ENCODE data around the gene MROH2A.

Gene MROH2A

DNA sequence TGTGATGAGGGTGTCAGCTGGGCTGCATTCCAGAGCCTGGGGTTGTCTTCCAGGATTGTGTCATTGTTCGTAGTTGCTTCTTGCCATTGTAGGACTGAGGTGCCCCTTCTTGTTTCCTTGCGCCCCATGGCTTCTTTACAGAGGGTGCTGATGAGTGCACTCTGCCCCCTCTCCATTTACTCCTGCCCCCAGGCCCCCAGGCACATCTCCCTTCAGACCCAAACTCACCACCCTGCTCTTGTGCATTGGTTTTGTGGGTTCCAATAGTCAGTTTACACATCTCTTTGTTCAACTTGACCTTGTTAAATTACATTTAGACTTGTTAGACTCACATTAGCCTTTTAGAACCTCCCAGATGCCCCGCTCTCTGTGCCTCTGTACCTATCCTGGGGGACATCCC is 43.1 kb downstream of the MROH2A start:
- DNase-seq: no peak

- DNase-seq: no peak
Measured at GRCh38 chr2:233821709-233822100, 43.6 kb downstream of the MROH2A start.

GRCh38 chr2:233822101-233822771 is 44.1 kb downstream of the MROH2A start:
- no peak for DNase-seq

DNA sequence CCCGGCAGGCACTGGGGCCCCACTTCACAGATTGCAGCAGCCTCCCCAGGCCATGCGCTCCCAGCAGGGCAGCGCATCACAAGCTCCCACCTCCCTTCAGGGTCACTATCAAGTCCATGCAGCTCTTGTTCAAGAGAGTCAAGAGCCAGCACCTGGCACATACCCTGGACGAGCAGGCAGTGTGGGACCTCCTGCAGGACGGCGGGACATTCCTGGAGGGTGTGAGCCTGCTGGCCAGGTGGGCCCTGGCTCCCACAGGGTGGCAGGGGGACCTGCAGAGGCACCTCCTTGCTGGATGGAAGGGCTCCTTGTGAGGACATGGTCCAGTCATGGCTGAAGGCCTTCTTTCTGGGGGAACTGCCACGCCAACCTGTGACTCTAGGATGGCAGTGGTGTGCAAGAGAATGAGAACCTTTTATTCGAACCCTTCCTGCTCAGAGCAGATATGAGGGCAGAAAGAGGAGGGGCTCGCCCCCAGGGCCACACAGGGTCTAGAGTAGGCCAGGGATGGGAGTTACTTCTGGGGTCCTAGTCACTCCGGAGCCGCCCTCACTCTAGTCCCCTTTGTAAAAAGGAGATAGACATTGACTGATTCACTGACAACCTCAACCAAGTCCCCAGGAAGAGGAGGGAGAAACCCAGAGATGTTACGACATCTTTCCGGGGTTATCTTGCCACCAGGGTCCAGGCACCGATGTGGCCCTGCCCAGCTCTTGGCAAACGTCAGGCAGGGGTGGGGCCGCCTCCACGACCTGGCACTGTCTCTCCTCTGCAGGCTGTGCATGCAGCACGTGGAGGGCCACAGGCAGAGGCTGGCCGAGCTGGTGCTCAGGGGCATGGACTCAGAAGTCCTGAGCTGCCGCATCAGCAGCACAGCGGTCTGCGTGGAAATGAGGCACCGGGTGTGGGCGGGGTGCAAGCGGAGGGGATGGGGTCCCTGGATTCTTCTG is 44.9 kb downstream of the MROH2A start:
- DNase-seq: no peak

- DNase-seq: no peak
Measured at GRCh38 chr2:233823731-233824121, 45.6 kb downstream of the MROH2A start.

DNA sequence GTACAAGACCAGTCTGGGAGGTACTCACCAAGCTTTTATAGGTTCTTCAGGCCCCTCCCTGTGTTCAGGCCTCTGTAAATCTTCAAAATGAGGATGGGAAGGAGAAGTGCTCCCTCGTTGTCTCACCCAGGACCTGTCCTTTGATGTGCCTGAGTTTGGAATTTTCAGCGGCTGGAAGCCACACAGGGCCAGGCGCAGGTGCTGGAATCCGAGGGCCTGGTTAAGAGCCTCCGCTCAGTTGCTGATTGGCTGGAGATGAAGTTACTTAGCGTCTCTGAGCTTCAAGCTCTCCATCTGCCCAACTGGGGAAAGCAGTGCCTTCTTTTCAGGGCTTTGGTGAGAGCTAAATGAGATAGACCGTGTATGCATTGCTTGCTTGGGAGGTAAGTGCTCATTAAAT is 46.2 kb downstream of the MROH2A start:
- no peak for DNase-seq

DNA sequence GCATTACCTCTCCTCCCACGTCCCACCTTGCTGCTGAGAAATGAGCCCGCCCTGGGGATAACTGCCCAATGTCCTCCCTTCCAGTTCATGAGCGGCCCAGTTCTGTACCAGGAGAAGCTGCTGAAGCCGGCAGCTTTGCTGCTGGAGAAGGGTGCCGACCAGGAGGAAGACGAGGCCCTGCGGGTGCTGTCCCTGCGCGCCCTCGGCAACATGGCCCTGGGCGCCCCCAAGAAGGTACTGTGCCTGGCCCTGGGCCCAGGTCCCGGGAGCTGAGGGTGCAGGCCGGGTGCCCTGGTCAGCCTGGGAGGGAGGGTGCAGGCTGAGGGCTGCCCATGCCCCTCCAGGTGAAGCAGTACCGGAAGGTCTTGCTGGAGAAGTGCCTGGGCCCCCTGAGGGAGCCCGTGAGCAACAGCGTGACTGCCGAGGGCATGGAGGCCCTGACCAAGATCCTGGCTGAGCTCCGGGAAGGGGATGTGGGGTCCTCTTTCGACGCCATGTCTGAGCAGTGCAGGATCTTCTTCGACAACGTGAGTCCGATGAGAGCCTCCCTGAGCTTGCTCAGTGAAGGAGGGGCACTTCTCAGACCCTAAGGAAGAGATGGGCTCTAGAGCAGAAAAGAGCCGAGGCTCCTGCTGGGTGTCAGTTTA is 50.5 kb downstream of the MROH2A start:
- DNase-seq: no peak

GRCh38 chr2:233829193-233830110 is 51.3 kb downstream of the MROH2A start:
- DNase-seq: no peak

GRCh38 chr2:233830111-233830802 is 52.1 kb downstream of the MROH2A start:
- DNase-seq: no peak

GRCh38 chr2:233831011-233831721 is 53.0 kb downstream of the MROH2A start:
- DNase-seq: no peak

GRCh38 chr2:233831861-233832260 is 53.7 kb downstream of the MROH2A start:
- DNase-seq: no peak

GRCh38 chr2:233832414-233832813 is 54.3 kb downstream of the MROH2A start:
- DNase-seq: no peak

GRCh38 chr2:233832869-233833311 is 54.8 kb downstream of the MROH2A start:
- DNase-seq: no peak

GRCh38 chr2:233833345-233833744 is 55.2 kb downstream of the MROH2A start:
- no peak for DNase-seq

GRCh38 chr2:233835230-233836186 is 57.4 kb downstream of the MROH2A start:
- no peak for DNase-seq

GRCh38 chr2:233836359-233836758 is 58.2 kb downstream of the MROH2A start:
- no peak for DNase-seq

GRCh38 chr2:233837694-233838229 is 59.6 kb downstream of the MROH2A start:
- no peak for DNase-seq

DNA sequence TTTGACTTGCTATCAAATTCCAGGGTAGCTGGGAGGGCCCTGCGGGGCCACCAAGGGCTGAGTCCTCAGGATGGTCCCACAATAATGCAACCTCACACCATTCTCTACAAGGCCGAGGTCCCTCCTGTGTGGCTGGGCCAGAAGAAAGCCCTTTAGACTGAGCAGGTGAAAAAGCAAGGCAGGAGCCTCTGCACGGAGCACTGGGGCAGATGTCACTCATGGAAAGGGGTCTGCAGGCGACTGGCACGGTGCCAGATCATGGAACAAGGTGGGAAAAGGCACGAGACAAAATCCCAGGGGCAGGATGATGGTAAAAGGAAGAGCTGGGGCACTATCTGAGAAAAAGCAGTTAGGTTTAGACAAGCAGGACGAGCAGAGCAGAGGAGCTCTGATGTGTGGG is 60.1 kb downstream of the MROH2A start:
- DNase-seq: no peak

GRCh38 chr2:233838726-233839446 is 60.8 kb downstream of the MROH2A start:
- no peak for DNase-seq

Measured in effector CD8-positive, alpha-beta T cell (primary cell).